ENCODE data around the gene C16orf87.

DNA sequence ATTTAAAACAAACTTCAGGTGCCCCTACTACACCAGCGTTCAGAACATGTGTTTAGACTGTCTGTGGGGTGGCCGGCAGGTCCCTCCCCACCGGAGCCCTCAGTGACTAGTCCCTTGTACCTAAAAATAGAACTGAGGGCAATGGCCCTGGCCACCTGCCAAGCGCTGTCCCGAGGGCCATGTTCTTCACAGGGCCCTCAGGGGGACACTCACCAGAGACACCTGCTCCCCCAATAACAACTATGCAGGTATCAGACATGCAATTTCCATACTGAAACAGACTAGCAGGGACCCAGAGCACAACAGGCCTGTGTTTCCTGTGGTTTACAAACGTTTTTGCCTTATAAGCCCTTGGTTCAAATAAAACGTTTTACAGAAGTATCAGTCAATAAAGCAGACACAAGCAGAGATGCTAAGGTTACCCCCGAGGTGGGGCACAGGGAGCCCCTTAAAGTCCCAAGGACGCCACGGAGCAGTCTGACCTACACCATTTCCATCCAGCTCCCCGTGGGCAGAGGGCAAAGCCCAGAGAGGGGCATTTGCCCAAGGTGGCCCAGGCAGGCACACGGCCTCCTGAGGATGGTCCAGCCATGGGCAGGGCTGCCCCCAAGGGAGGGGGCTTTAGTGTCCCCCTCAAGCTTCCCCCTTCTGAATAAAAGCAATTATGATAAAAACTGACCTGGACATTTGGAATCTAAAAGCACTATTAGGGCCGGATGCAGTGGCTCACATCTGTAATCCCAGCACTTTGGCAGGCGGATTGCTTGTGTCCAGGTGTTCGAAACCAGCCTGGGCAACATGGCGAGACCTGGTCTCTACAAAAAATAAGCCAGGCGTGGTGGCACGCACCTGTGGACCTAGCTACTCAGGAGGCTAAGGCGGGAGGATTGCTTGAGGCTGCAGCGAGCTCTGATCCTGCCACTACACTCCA is 81.9 kb downstream of the C16orf87 start:
- TF ChIP-seq, protein P1, sequence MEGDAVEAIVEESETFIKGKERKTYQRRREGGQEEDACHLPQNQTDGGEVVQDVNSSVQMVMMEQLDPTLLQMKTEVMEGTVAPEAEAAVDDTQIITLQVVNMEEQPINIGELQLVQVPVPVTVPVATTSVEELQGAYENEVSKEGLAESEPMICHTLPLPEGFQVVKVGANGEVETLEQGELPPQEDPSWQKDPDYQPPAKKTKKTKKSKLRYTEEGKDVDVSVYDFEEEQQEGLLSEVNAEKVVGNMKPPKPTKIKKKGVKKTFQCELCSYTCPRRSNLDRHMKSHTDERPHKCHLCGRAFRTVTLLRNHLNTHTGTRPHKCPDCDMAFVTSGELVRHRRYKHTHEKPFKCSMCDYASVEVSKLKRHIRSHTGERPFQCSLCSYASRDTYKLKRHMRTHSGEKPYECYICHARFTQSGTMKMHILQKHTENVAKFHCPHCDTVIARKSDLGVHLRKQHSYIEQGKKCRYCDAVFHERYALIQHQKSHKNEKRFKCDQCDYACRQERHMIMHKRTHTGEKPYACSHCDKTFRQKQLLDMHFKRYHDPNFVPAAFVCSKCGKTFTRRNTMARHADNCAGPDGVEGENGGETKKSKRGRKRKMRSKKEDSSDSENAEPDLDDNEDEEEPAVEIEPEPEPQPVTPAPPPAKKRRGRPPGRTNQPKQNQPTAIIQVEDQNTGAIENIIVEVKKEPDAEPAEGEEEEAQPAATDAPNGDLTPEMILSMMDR (IDR thresholded peaks at IDR 0.05; ENCODE audit: insufficient read depth, low read length), result no peak
- TF ChIP-seq, protein P2, sequence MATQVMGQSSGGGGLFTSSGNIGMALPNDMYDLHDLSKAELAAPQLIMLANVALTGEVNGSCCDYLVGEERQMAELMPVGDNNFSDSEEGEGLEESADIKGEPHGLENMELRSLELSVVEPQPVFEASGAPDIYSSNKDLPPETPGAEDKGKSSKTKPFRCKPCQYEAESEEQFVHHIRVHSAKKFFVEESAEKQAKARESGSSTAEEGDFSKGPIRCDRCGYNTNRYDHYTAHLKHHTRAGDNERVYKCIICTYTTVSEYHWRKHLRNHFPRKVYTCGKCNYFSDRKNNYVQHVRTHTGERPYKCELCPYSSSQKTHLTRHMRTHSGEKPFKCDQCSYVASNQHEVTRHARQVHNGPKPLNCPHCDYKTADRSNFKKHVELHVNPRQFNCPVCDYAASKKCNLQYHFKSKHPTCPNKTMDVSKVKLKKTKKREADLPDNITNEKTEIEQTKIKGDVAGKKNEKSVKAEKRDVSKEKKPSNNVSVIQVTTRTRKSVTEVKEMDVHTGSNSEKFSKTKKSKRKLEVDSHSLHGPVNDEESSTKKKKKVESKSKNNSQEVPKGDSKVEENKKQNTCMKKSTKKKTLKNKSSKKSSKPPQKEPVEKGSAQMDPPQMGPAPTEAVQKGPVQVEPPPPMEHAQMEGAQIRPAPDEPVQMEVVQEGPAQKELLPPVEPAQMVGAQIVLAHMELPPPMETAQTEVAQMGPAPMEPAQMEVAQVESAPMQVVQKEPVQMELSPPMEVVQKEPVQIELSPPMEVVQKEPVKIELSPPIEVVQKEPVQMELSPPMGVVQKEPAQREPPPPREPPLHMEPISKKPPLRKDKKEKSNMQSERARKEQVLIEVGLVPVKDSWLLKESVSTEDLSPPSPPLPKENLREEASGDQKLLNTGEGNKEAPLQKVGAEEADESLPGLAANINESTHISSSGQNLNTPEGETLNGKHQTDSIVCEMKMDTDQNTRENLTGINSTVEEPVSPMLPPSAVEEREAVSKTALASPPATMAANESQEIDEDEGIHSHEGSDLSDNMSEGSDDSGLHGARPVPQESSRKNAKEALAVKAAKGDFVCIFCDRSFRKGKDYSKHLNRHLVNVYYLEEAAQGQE (IDR thresholded peaks at IDR 0.05; ENCODE audit: insufficient replicate concordance, low read depth), result no peak
- TF ChIP-seq POLR2AphosphoS5 (IDR thresholded peaks at IDR 0.05; ENCODE audit: low read depth) (no peak), SPI1 (IDR thresholded peaks at IDR 0.05; ENCODE audit: borderline replicate concordance, low read depth) (no peak)

All from HL-60 (cell line).